NOMO-1 treated with DMSO at 0.1 percent for 48 hours (cell line): Measurements from ENCODE around the gene HTR3B.
"Not testable (repeated sequence)": the region's sequence is repeated elsewhere in the genome, so short reads cannot be mapped to it uniquely, and the experiment has no call there.

Source experiments
- DNase-seq: peaks from one replicate; lab custom pipeline; 2025; ENCODE audit not compliant: unreplicated experiment; lab: John Stamatoyannopoulos, UW

Gene HTR3B, protein sequence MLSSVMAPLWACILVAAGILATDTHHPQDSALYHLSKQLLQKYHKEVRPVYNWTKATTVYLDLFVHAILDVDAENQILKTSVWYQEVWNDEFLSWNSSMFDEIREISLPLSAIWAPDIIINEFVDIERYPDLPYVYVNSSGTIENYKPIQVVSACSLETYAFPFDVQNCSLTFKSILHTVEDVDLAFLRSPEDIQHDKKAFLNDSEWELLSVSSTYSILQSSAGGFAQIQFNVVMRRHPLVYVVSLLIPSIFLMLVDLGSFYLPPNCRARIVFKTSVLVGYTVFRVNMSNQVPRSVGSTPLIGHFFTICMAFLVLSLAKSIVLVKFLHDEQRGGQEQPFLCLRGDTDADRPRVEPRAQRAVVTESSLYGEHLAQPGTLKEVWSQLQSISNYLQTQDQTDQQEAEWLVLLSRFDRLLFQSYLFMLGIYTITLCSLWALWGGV

DNA sequence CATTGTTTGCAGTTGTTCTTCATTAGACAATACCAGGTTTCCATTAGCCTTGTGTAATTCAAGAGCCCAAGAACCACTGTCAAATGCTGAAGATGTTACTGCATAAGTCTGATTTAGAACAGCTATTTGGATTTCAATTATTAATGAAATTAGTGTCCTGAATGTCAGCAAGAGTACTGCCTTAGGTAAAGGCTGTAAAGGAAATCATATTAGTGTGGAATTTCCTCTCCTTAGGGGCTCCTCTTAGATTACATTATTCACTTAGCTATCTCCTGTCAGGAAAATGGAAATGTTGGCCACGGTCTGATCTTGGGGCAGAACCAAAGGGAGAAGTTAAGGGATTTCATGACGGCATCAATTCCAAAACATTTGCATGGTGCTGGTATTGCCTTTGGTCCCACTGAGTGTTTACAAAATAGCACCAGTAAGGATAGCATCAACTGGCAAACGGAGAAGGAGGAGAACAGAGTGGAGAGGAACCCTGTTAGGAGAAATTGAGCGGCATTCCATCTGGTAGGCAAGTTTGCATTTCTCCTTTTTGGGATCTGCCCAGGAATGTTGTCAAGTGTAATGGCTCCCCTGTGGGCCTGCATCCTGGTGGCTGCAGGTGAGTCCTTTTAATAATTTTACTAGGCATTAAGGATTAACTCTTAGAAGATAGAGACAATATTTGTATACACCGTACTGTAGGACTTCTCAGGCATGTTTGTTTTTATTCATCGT is at the start of gene HTR3B:
HTR3B (plus strand) TSS at position 418 of the 723 bp plus-strand sequence; CDS start at position 556, 138 bp downstream.
- DNase-seq, result no peak

DNA sequence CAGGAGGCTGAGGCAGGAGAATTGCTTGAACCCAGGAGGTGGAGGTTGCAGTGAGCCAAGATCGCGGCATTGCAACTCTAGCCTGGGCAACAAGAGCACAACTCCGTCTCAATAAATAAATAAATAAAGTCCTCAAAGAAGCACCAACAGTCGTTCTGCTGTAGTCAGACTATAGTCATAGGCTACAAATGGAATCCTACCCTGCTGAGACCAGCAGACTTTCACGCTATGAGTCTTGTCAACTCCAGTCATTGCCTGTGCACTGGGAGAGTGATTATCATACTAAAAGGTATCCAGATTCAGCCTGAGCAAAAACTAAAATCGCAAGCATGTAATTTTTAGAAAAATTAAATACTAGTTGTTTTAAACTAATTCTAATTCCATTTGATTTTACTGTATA is 48.8 kb upstream of the HTR3B start:
- DNase-seq, result no peak

DNA sequence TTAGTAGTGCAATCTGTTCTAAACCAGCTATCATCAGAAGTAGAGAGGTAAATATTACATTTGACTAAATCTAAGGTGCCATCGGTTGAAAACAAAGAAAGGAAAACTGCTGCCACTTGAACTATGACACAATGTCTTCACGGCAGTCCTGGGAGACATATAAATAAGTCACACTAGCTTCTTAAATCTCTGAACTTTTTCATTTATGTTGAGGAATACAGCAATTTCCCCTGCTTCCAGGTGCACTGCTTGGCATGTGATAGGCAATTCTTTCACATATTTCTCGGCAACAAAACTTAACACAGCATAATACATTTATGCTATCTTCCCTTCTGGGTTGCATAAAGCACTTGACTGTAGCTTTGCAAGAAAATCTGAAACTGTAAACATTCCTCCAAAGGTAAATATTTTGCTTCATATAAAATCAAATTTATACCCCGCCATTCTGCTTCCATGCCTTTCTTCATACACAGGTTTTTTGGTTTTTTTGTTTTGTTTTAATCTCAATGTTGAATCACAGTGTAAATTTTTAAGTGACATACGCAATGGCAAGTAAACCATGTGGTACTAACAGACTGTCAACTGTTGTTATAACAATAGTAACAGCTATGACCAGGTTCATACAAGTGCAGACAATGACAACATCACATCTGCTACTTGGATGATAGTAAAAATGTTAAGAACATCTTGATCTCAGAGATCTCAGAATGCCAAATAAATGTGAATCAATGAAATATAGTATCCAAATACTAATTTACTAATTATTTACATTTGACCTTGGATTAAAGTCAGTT is 47.4 kb upstream of the HTR3B start:
- no peak for DNase-seq

DNA sequence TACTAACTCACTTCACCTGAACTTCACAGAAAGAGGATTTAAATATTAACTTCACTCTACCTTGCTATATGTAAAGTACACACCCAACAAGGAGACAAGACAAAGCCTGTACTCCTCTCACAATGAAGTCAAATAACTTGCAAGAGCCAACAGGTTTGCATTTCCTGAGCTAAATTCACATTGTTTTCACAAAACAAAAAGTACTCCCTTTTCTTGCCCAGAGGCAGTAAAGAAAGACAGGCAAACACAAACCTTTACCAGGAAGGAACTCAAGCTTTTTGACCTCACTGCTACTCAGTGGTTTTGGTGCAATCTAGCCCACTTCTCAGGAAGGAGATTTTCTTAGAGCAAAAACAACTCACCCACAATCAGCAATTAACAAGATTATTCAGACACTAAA is 44.9 kb upstream of the HTR3B start:
- no peak for DNase-seq

DNA sequence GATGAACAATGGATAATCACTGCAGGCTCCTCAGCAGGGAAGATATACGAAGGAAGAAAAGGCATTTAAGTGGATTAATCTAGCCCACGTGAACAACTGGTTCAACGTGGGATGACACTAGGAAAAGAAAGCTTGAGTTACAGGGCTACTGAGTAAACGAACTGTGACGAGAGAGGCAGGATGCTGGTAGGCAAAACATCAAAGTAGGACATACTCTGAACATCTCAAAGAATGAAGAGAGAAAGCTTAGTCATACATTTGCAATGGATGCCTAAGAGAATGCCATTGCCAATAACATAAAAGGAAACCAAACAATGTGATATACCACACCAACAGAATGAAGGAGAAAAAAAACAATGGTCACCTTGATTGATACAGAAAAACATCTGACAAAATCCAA is 42.2 kb upstream of the HTR3B start:
- DNase-seq, result no peak

DNA sequence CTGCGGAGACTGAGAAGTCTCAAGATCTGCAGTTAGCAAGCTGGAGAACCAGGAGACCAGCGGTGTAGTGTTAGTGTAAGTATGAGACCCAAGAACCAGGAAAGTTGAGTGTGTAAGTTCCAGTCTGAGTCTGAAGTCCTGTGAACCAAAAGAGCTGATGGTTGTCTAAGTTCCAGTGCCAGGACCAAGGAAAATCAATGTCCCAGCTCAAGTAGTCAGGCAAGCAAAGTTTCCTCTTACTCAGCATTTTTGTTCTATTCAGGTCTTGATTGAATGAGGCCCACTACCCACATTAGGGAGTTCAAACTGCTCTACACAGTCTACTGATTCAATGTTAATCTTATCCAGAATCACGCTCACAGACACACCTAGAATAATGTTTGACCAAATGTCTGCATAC is 40.2 kb upstream of the HTR3B start:
- DNase-seq, result no peak

DNA sequence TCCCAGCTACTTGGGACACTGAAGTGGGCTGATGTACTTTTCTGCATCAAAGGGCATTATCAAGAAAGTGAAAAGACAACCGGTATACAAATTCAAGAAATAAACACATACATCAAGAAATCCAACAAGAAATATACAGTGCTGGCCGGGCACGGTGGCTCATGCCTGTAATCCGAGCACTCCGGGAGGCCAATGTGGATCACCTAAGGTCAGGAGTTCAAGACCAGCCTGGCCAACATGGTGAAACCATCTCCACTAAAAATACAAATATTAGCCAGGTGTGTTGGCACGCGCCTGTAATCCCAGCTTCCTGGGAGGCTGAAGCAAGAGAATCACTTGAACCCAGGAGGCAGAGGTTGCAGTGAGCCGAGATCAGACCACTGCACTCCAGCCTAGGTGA is 38.7 kb upstream of the HTR3B start:
- DNase-seq, result no peak

DNA sequence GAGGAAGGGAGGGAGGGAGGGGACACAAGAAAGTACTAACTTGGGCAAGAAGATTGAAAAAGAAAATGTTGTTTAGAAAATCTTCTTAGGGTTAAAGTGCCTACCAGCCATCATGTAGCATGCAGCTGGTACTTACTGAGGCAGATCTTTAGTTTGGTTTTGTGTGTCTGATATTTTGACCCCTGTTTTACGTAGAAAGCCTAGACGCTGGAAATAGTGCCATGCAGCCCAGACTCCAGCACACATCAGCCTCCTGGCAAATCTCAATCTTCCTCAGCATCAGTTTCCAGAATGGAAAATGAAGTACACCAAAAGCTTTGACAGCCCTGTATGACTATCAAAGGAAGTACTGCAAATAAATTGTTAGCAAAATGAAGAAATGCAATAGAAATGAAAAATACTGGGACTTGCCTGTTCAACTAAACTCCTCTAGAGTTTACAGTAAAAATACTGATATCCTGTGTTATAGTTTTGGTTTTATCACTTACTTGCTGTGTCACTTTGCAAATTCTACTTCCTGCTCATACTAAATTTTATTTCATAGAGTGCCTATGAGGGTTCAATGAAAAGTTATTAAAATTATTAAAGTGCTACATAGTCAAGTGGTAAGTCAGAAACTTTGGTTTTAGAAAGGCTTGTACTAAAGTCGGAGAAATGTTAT is 36.6 kb upstream of the HTR3B start:
- DNase-seq, result no peak

DNA sequence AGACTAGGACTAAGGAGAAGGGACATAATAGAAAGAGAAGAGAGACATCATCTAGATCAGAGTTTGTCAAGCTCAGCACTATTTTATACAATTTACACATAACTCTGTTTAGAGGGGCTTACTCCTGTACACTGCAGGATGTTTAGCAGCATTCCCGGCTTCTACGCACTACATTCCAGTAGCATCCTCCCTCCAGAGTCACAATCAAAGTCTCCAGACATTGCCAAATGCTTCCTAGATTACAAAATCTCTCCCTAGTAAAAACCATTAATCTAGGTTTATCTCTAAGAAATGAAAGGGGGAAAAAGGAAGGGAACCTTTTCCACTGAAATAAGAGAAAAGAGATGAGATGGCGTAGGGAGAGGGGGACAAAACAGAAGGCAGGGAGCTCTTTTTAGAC is 33.3 kb upstream of the HTR3B start:
- no peak for DNase-seq

DNA sequence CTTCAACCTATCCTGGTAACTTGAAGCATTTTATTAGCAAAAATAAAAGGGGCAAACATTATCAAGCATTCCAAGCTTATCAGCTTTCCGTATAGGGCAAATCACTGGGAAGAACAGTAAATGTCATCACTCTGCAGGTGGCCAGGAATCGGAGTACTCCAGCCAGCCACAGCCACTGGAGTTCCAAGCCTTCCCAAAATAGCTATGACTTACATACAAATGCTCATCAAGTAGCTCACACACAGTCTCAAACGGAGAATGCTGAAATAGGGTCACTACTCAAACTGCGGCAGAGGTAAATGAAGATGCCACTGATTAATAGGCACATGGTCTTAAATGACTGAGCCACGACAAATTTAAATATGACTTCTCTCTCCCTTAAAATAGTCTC is 31.4 kb upstream of the HTR3B start:
- DNase-seq, result no peak

DNA sequence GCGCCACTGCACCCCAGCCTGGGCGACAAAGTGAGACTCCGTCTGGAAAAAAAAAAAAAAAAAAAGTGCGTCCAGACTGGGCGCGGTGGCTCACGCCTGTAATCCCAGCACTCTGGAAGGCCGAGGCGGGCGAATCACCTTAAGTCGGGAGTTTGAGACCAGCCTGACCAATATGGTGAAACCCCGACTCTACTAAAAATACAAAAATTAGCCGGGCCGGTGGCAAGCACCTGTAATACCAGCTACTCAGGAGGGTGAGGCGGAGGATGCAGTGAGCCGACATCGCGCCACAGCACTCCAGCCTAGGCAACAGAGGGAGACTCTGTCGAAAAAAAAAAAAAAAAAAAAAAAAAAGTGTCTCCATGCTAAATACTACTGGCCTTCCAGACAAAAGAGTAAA is 30.5 kb upstream of the HTR3B start:
- no peak for DNase-seq

DNA sequence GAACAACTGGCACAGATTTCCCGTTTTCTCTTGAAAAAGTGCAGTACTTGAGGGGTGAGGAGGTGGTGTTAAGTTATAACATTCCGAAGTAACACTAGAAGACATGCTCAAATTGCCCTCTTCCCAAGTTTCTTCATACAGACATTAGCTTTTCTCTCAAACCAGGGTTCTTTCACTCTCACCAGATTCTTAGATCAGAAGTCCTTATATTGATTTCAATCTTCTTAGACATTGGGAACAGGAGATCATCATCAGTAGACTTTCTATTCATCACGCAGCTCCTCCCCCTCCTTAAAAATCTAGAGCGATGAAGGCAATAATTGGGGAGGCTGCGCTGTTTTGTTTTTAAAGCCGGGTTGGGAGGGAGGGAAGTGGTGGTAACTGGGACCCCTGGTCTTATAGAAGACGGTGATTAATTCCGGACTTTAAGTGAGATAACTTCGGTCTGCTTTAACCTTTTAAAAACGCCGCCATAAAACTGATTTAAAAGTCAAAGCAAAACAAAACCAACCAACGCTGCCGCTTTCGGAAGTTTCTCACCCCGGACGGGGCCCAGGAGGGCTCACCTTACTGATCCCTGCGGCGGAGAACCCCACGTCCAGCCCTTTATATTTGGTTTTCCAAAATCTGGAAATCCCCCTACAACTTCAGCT is 29.9 kb upstream of the HTR3B start:
- peak; percentile 24 for DNase-seq

DNA sequence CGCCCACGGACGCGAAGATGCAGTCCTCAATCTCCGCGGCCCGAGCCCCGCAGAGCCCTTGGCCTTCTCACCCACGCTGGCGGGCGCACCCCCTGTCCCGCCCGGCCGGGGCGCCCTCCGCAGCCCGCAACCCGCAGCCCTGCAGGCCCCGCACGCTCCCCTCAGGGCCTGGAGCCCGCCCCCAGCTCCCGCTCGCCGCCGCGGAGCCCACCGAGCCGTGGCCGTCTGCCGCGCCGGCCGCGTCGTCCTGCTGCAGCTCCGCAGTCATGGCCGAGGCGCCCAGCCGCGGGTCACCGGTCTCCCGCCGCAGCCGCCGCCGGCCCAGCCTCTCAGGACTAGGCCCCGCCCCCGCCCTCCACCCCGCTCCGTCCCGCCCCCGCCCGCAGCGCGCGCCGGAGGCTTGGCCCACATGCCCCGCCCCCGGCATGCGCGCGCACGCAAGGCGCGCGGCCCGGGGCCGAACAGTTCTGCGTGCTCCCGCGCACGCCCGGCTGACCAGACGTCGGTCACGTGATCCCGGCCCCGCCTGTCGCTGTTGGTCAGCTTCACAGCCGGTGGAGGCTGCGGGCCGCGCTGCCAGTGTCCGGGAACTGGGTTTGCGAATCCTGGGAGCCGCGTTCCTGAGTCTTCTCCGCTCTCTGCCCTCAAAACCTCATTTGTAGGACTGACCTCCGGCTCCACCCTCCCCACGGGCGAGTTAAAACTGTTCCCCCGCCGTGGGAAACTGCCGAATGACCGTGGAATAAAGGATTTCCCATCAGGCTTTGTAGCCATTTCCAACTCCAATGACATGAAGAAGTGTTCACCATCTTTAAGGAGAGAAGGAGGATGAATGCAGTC is 29.1 kb upstream of the HTR3B start, which contains the start of gene USP28:
USP28 (minus strand) TSS at position 339 of the 840 bp plus-strand sequence; CDS start at position 268, 71 bp downstream.
- DNase-seq, result peak; percentile 81

DNA sequence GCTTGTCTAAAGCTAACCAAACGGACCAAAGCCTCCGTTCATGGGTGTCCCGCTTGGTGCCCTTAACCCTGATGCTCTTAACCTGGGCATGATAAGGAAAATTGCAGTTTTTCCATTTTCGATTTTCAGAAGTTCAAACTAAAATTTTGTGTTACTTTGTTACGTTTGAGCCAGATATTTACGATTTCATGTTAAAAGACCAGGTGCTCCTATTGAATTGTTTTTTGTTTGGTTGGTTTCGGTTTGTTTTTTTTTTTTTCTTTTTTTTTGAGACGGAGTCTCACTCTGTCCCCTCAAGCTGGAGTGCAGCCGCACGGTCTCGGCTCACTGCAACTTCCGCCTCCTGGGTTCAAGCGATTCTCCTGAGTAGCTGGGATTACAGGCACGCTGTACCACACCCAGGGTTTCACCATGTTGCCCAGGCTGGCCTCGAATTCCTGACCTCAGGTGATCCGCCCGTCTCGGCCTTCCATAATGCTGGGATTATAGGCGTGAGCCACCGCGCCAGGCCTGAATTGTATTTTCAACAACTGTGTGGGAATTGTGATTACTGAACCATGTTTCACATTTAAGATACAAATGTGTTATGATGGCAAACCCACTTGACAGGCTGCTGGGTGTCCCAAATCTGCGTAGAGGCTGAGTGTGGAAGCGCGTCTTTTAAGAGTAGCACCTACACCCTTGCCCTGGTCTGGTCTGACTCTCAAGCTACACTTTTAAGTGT is 28.4 kb upstream of the HTR3B start:
- DNase-seq, result no peak

DNA sequence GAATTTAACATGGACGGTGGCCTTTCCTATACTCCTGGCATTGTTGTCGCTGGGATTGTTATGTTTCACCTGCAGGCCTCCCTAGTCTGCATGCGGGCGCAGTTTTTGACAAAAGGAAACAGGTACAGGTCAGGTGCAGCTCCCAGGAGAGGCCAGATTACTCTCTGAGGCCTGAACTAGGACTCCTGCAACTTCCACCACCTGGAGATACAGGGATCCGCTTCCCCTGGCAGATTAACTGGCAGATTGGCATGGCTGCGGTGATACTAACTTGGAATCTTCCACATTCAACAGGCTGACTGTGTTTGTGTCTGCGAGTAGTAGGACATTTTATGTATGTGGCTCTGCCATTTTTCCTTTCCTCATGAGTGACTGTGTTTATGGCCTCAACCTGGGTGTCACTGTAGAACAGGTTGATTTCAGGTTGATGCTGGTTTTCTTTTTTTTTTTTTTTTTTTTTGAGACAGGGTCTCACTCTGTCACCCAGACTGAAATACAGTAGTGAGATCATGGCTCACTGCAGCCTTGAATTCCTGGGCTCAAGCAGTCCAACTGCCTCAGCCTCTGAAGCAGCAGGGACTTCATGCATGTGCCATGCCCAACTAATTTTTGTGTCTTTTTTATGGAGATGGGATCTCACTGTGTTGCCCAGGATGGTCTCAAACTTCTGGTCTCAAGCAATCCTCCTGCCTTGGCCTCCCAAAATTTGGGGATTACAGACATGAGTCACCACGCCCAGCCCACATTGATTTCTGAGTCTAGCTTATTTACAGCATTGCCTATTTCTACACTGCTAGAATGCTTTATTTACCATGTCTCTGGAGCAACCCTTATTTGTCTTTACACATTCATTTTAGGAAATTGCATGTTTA is 27.6 kb upstream of the HTR3B start:
- no peak for DNase-seq

DNA sequence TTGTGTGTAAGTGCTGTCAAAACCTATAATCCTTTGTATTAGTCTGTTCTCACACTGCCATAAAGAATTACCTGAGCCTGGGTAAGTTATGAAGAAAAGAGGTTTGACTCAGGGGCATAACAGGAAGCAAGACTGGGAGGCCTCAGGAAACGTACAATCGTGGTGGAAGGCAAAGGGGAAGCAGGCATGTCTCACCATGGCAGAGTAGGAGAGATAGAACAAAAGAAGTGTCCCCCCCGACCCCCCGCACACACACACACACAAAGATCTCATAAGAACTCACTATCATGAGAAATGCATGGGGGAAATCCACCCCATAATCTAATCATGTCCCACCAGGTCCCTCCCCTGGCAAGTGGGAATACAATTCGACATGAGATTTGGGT is 26.9 kb upstream of the HTR3B start:
- no peak for DNase-seq

DNA sequence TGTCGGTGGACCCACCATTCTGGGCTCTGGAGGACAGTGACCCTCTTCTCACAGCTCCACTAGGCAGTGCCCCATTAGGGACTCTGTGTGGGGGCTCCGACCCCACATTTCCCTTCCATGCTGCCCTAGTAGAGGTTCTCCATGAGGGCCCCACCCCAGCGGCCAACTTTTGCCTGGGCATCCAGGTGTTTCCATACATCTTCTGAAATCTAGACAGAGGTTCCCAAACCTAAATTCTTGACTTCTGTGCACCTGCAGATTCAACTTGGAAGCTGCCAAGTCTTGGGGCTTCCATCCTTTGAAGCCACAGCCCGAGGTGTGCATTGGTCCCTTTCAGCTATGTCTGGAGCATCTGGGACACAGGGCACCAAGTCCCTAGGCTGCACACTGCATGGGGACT is 25.1 kb upstream of the HTR3B start:
- DNase-seq, result not testable (repeated sequence)

DNA sequence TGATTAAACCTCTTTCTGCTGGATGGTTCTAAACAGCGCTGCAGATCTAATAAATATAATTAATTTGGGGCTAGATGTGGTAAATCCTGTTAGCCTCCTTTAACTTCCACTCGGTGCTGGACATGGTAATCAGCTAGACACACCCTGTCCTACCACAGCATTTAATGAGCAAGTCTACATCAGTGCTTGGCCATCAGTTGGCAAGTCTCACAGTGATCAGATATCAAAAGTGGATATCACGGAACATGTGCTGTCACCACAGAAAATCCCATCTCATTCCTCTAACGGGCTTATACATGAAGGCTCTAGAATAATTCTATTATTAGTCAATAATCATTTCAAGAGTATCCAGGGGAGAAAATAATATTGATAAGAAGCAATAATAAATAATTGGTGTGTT is 23.6 kb upstream of the HTR3B start:
- DNase-seq, result no peak
